Coronary artery (tissue), 2 donors: ENCODE data around the gene LRRC37A3.
"Not testable (repeated sequence)": the region's sequence is repeated elsewhere in the genome, so short reads cannot be mapped to it uniquely, and the experiment has no call there.

Experiments used
- DNase-seq: peaks from one replicate; pipeline ENCODE4 v3.0.0-alpha.2; 2017; ENCODE audit warnings: low spot score
- H3K27ac ChIP-seq, 2 donors: fragments of 200-600 bp; sonication (generic); one replicate each; pipeline ENCODE4 v1.5.1; 2016 to 2019
- H3K4me3 ChIP-seq: fragments of 200-600 bp; sonication (generic); 2 replicates; pipeline ENCODE4 v1.5.1; 2016; ENCODE audit warnings: mild to moderate bottlenecking, moderate library complexity
- TF ChIP-seq, protein P1 (sequence below): fragments of 200-600 bp; sonication (generic); IDR thresholded peaks from one replicate; pipeline ENCODE4 v1.5.1; 2019; ENCODE audit warnings: antibody characterized with exemption

Gene LRRC37A3

DNA sequence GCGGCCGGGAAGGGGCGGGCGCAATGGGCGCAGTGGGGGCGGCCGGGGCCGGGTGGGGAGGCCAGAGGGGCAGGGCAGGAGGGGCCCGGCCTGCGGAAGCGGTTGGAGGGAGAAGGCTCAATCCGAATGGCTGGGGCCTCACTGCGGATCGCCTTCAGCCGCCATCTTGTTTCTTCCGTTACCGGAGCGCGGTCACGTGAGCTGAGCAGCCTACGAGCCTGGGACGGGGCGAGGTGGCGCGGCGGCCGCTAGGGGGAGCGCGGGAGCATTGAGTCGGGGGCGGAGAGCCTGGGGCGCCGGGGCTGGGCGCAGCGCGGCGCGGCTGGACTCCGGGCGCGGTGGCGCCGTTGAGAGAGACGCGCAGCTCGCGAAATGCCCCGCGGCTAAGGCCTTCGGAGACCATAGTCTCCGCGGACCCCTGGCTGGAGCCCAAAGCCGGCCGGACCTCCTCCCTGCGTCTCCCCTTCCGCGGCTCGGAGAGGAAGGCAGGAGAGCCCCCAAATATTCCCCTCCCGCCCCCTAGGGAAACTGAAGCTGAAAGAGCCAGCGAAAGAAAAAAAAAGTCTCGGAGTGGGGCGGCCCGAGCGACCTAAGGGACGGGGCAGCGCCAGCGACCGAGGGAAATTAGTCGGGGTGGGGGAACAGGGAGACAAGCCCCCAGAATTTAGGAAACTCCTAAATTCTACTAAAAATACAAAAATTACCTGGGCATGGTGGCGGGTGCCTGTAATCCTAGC, at the start of gene LRRC37A3:
LRRC37A3 (minus strand) TSS at position 190 of the 737 bp plus-strand sequence. CDS start 22,221 bp downstream, outside the sequence.
- Histone ChIP-seq H3K27ac (peak within 1 kb of the TSS; percentile 89 to 98), H3K4me3 (peak within 1 kb of the TSS; percentile 98)
- TF ChIP-seq, protein P1, sequence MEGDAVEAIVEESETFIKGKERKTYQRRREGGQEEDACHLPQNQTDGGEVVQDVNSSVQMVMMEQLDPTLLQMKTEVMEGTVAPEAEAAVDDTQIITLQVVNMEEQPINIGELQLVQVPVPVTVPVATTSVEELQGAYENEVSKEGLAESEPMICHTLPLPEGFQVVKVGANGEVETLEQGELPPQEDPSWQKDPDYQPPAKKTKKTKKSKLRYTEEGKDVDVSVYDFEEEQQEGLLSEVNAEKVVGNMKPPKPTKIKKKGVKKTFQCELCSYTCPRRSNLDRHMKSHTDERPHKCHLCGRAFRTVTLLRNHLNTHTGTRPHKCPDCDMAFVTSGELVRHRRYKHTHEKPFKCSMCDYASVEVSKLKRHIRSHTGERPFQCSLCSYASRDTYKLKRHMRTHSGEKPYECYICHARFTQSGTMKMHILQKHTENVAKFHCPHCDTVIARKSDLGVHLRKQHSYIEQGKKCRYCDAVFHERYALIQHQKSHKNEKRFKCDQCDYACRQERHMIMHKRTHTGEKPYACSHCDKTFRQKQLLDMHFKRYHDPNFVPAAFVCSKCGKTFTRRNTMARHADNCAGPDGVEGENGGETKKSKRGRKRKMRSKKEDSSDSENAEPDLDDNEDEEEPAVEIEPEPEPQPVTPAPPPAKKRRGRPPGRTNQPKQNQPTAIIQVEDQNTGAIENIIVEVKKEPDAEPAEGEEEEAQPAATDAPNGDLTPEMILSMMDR, result peak; percentile 99
- DNase-seq, result peak; percentile 96

DNA sequence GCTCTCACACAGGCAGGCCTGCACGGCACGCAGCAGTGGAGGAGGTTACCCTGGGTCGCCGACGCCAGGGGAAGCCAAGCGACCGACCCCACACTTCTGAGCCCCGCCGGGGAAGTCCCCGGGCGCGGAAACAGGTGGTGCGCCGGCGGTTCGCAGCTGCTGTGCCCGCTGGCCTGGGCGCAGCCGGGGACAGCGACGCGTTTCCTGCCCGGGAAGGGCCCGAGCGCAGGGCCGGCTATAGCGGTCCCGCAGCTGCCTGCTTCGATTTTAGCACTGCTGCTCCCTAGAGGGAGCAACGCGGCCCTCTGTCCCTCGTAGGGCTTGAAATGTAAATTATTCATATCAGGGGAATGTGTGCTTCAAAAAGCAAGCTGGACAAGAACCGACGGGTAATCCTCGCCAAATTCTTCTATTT, 46.6 kb upstream of the LRRC37A3 start:
- Histone ChIP-seq H3K4me3 (peak overlapping the region; percentile 65), H3K27ac (peak overlapping the region; percentile 60 to 81)
- DNase-seq, result peak; percentile 83

DNA sequence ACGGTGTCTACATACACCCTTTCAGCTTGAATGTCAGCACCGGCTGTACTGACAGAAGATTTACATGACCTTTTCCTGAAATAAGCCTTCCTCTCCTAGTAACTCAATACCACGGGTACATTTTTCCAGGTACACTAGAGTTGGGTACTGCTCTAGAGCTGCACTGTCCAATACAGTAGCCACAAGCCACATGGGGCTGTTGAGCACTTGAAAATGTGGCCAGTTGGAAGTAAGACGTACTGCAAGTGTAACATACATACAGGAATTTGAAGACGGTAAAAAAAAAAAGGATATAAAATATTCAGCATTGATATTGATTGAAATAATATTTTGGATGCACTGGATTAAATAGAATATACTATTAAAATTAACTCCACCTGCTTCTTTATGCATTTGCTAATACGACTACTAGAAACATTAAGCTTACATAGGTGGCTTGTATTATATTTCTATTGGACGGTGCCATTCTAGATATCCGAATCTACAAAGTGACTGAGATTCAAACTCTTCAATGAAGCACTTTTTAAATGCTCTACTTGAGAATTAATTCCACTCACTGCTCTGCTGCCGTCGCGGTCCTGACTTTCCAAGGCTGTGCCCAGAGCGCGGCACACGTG, 46.1 kb upstream of the LRRC37A3 start:
- DNase-seq, result not testable (repeated sequence)
- H3K27ac ChIP-seq, result peak overlapping the region; percentile 60 to 81
- H3K4me3 ChIP-seq, result peak overlapping the region; percentile 65

DNA sequence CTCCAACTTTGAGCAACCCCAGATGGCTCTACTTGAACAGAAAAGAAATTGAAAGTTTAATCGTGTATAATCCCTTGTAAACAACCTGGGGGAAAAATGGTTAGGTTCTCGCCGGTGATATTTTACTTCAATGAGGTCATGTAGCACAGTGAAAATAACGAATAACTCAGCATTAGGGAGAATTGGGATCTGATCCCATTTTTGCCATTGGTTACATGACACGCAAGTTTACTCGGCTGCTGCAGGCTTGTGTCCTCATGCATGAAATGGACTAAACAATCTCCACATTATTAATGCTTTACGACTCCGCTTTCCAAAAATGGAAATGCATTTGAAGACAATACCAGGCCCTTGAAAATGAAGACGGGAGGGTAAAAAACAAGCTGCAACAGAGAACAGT, 45.5 kb upstream of the LRRC37A3 start:
- Histone ChIP-seq H3K27ac (no peak overlapping the region), H3K4me3 (no peak overlapping the region)
- TF ChIP-seq, protein P1, result no peak
- no peak for DNase-seq

DNA sequence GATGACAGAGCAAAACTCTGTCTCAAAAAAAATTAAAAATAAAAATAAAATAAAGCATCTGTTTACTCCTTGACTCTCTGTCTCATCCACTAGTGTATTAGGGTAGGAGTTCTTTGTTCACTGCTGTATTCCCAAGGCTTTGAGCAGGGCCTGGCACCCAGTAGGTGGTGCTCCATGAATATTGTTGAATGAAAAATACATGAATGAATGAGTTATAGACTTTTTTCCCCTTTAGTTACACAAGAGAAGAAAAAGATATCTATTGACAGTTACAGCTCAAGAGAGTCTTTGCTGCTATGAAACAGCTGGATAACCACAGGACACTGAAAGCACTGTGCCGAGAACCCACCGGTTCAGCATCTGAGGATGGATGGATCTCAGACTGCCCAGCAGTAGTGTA, 44.5 kb upstream of the LRRC37A3 start:
- not testable (repeated sequence) for DNase-seq, H3K27ac ChIP-seq, H3K4me3 ChIP-seq

DNA sequence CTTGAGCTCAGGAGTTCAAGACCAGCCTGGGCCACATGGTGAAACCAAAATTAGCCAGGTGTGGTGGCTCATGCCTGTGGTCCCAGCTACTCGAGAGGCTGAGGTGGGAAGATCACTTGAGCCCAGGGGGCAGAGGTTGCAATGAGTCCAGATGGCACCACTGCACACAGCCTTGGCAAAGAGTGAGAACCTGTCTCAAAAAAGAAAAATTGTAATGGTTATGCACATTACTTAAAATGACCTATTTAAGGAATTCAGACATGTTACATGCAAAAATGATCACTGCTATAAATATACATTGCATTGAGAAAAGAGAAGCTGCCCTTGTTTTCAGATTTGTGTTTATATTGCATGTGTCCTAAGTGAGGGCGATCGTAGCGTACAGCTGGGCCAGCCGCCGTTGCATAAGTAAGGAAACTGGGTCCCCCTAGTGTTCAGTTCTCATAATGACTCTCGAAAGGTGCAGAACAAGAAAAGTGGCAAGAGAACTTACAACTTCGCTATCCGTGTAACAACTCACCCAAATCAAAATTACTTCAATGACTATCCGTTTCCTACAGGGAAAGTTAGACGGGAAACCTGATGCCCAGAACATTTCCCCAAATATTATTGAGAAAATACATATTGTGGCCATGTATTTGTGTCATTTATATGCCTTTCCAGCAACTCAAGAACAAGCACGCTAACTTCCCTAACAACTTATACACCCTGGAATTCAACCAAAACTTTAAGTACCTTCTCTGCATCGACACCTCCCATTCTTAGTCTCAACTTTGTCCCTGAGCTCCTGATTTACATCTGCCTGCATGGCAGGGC, 42.5 kb upstream of the LRRC37A3 start:
- peak overlapping the region in 1 of 2 donors; percentile 42 for H3K27ac ChIP-seq
- DNase-seq, result not testable (repeated sequence)
- TF ChIP-seq, protein P1, result peak; percentile 43
- peak overlapping the region; percentile 53 for H3K4me3 ChIP-seq

DNA sequence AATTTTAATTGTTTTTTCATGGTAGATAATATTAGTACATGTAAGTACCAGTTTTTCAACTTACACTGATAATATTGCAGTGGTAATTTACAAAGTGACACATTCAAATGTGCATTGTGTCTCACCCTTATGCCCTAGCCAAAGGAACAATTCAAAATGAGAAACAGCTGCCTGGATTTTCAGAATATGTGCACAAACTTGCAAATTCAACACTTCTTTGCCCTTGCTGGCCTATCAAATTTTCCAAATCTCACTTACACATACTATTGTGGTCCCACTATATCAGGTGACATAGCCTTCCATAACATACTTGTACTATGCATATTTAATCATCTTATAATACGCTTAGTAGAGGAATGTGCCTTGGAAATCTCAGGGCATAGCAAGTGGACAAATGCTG, 32.6 kb upstream of the LRRC37A3 start:
- TF ChIP-seq, protein P1, result no peak
- H3K27ac ChIP-seq, result no peak overlapping the region
- H3K4me3 ChIP-seq, result no peak overlapping the region
- DNase-seq, result no peak

DNA sequence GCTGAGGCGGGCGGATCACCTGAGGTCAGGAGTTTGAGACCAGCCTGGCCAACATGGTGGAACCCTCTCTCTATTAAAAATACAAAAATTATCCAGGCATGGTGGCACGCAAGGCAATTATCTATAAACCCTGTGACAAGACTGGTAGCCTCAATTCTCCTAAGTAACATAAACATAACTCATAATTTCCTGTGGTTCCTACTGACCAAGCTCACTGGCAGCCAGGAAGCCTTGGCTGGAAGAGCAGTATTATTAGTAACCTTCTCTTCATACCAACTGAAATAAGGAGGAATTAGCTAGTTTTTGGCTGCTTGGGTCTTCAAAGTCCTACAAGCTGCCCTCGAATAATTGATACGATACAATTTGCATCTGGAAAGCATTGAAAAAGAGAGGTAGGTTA, 31.6 kb upstream of the LRRC37A3 start:
- no peak overlapping the region for H3K27ac ChIP-seq
- DNase-seq, result no peak
- TF ChIP-seq, protein P1, result no peak
- H3K4me3 ChIP-seq, result no peak overlapping the region
